GM19099 (cell line): Measurements from ENCODE around the gene PFN2.

Experiments used
- POLR2A ChIP-seq: IDR thresholded peaks from 3 replicates; pipeline ENCODE4 v1.6.1; 2011; ENCODE audit warnings: low read depth; ENCODE audit not compliant: insufficient read length; ENCODE audit errors: extremely low read depth

PFN2 gene

GRCh38 chr3:149971403-149972075, 844 bp upstream of the PFN2 start:
- TF ChIP-seq POLR2A = no peak

GRCh38 chr3:149969940-149970715, 567 bp downstream of the PFN2 start:
- TF ChIP-seq POLR2A = no peak

GRCh38 chr3:149969110-149969939, 1.4 kb downstream of the PFN2 start:
- TF ChIP-seq POLR2A = no peak

GRCh38 chr3:149968216-149968615, 2.5 kb downstream of the PFN2 start:
- no peak for TF ChIP-seq POLR2A

GRCh38 chr3:149967086-149967685, 3.5 kb downstream of the PFN2 start:
- no peak for TF ChIP-seq POLR2A

- TF ChIP-seq POLR2A = no peak
These were observed 5.4 kb downstream of the PFN2 start for GRCh38 chr3:149965278-149965677.

GRCh38 chr3:149964291-149964690, 6.4 kb downstream of the PFN2 start:
- no peak for TF ChIP-seq POLR2A

GRCh38 chr3:149963485-149963884, 7.2 kb downstream of the PFN2 start:
- no peak for TF ChIP-seq POLR2A

GRCh38 chr3:149959443-149959842, 11.3 kb downstream of the PFN2 start:
- TF ChIP-seq POLR2A = no peak

GRCh38 chr3:149958171-149958796, 12.4 kb downstream of the PFN2 start:
- TF ChIP-seq POLR2A = no peak

GRCh38 chr3:149957361-149958125, 13.2 kb downstream of the PFN2 start:
- TF ChIP-seq POLR2A = no peak

GRCh38 chr3:149955449-149955848, 15.2 kb downstream of the PFN2 start:
- no peak for TF ChIP-seq POLR2A

GRCh38 chr3:149954812-149955211, 15.9 kb downstream of the PFN2 start:
- no peak for TF ChIP-seq POLR2A

- TF ChIP-seq POLR2A = no peak
These were observed 21.5 kb downstream of the PFN2 start for GRCh38 chr3:149949181-149949580.
